Gastroesophageal sphincter (tissue), 4 donors: Measurements from ENCODE around the gene YEATS2. TPM values are rescaled to one million over a fixed set of nuclear protein-coding genes. Genes with fewer than 3 reads are reported as not detected.

Experiments
- ATAC-seq: fragments of 150-250 bp; one replicate; pipeline ENCODE4 v1.9.1; 2016; ENCODE audit warnings: mild to moderate bottlenecking, moderate library complexity
- H3K27ac ChIP-seq, 4 donors: fragments of 200-600 bp; sonication (generic) in 3 of 4; 1 replicate in 3 of 4; 2 replicates in 1 of 4; pipeline ENCODE4 v1.5.1; 2016 to 2019
- H3K27me3 ChIP-seq: fragments of 200-600 bp; sonication (generic); one replicate; pipeline ENCODE4 v1.5.1; 2019
- H3K36me3 ChIP-seq, 2 donors: fragments of 200-600 bp; sonication (generic); one replicate each; pipeline ENCODE4 v1.5.1; 2019; ENCODE audit warnings: control low read depth in 1 of 2
- H3K4me1 ChIP-seq, 3 donors: fragments of 200-600 bp; sonication (generic); 1 replicate in 2 of 3; 2 replicates in 1 of 3; pipeline ENCODE4 v1.5.1; 2016 to 2019; ENCODE audit warnings: control low read depth in 2 of 3
- H3K4me3 ChIP-seq, 2 donors: fragments of 200-600 bp; sonication (generic); one replicate each; pipeline ENCODE4 v1.5.1; 2019; ENCODE audit warnings: mild to moderate bottlenecking in 1 of 2, moderate library complexity in 1 of 2
- H3K9me3 ChIP-seq, 3 donors: fragments of 200-600 bp; sonication (generic); one replicate each; pipeline ENCODE4 v1.5.1; 2017 to 2019; ENCODE audit warnings: control low read depth in 2 of 3
- EP300 ChIP-seq: sonication (generic); formaldehyde crosslinking; IDR thresholded peaks from one replicate; pipeline ENCODE4 v1.6.1; 2017; ENCODE audit warnings: antibody characterized with exemption, mild to moderate bottlenecking
- POLR2A ChIP-seq, 2 donors: fragments of 450-650 bp; IDR thresholded peaks; one replicate each; pipeline ENCODE4 v1.6.1; 2017; ENCODE audit warnings: antibody characterized with exemption in 2 of 2, mild to moderate bottlenecking in 2 of 2, moderate library complexity in 1 of 2
- POLR2AphosphoS5 ChIP-seq: sonication (generic); formaldehyde crosslinking; IDR thresholded peaks from one replicate; pipeline ENCODE4 v1.6.1; 2017; ENCODE audit warnings: antibody characterized with exemption
- WGBS, 2 donors: methylation state at CpG; one replicate each; pipeline ENCODE4 v1.1.5; 2018; ENCODE audit warnings: low coverage in 1 of 2; 5-methylcytosine and 5-hydroxymethylcytosine counted together
- total RNA-seq, 4 donors: library from RNA; depleted of rRNA; stranded (reverse); fragments of >200 nt; gene quantifications; one replicate each; pipeline ENCODE4 v1.1.0, GENCODE V29; 2016
- TF ChIP-seq, protein P1 (sequence below), 4 experiments: fragments of 200-600 bp in 2 of 4; fragments of 450-650 bp in 2 of 4; sonication (generic) in 1 of 4; IDR thresholded peaks; one replicate each; pipeline ENCODE4 v1.5.1; 2017 to 2019; ENCODE audit warnings: antibody characterized with exemption in 4 of 4, mild to moderate bottlenecking in 2 of 4, moderate library complexity in 2 of 4

The YEATS2 gene
- total RNA-seq, 4 donors from 2014 or later = 19.3 to 33.1 (median 27.6) TPM

DNA sequence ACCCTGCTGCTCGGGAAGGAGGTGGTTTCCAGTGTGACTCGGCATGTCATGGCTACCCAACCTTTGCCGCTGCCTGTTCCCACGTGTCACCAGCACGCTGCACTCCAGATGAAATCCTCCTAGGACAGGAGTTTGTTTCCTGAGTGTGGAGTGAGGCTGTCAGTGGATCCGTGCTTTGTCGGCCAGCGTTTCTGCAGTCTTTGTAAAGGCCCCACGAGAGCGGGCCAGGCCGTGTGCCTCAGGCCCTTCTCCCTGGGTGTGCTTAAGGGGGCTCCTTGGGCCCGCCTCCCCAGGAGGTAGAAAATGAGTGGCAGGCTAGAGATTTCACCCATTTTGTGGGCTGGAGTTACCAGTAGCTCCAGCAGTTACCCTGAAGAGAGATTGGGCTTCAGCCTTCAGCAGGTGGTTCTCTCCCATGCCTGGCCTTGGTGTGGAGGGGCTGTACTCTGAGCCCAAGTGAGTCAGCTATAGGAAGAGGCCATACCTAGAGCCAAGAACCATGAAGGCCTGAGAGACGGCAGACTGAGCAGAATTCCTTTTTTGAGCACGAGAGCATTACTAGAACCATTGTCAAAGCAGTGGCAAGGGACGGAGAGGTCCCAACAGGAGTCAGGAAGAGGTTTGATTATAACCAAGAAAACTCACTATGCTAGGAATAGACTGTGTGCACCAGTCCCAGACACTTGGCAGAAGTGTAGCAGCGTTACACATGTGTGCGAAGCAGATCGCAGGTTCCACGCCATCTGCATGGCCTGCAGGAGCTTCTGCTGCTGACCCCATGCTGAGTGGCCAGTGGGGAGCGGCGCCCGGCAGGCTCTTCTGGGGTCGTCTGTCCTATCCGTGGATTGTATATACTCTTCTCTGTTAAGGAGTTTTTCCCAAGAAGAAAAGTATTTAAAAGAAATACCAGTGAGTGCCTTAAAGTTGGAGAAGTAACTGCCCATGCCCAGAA is 113.3 kb downstream of the YEATS2 start:
- Histone ChIP-seq H3K36me3 (peaks cover 0 to 67% of the 10 kb centered on the region in 2 donors), H3K27ac (no peak overlapping the region), H3K9me3 (no peaks in the 10 kb centered on the region), H3K4me3 (no peak overlapping the region), H3K27me3 (no peaks in the 10 kb centered on the region), H3K4me1 (no peaks in the 10 kb centered on the region)
- WGBS, 2 donors = 86 to 87% methylated on average over 8 to 10 of the region's 24 CpGs
- TF ChIP-seq EP300 (no peak), POLR2A (IDR thresholded peaks at IDR 0.05) (no peak), POLR2AphosphoS5 (no peak)
- TF ChIP-seq, protein P1, sequence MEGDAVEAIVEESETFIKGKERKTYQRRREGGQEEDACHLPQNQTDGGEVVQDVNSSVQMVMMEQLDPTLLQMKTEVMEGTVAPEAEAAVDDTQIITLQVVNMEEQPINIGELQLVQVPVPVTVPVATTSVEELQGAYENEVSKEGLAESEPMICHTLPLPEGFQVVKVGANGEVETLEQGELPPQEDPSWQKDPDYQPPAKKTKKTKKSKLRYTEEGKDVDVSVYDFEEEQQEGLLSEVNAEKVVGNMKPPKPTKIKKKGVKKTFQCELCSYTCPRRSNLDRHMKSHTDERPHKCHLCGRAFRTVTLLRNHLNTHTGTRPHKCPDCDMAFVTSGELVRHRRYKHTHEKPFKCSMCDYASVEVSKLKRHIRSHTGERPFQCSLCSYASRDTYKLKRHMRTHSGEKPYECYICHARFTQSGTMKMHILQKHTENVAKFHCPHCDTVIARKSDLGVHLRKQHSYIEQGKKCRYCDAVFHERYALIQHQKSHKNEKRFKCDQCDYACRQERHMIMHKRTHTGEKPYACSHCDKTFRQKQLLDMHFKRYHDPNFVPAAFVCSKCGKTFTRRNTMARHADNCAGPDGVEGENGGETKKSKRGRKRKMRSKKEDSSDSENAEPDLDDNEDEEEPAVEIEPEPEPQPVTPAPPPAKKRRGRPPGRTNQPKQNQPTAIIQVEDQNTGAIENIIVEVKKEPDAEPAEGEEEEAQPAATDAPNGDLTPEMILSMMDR (IDR thresholded peaks at IDR 0.05) = no peak
- no peak for ATAC-seq

DNA sequence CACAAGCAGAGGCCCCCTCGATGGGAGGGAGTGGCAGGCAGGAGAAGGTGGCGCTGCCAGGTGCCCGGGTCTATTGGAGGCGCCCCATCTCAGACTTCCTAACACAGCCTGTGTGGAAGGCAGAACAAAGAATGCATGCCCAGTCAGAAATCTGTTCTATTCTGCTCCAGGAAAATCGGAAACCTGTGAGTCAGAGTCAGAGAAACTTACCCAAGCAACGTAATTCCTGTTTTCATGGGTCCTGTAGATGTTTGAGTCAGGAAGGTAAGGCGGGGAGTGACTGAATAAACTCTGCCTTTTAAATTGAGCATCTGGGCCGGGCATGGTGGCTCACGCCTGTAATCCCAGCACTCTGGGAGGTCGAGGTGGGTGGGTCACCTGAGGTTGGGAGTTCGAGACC is 114.0 kb downstream of the YEATS2 start:
- WGBS, 2 donors = 81% methylated on average over 6 of the region's 11 CpGs; no CpG with 5 or more reads in 1 of the 2 donors
- Histone ChIP-seq H3K27ac (no peak overlapping the region), H3K4me3 (no peak overlapping the region), H3K4me1 (no peaks in the 10 kb centered on the region), H3K36me3 (peaks cover 0 to 67% of the 10 kb centered on the region in 2 donors), H3K9me3 (no peaks in the 10 kb centered on the region), H3K27me3 (no peaks in the 10 kb centered on the region)
- no peak for ATAC-seq
- TF ChIP-seq EP300 (no peak), POLR2AphosphoS5 (no peak), POLR2A (IDR thresholded peaks at IDR 0.05) (no peak)
- TF ChIP-seq, protein P1 (IDR thresholded peaks at IDR 0.05) = no peak

DNA sequence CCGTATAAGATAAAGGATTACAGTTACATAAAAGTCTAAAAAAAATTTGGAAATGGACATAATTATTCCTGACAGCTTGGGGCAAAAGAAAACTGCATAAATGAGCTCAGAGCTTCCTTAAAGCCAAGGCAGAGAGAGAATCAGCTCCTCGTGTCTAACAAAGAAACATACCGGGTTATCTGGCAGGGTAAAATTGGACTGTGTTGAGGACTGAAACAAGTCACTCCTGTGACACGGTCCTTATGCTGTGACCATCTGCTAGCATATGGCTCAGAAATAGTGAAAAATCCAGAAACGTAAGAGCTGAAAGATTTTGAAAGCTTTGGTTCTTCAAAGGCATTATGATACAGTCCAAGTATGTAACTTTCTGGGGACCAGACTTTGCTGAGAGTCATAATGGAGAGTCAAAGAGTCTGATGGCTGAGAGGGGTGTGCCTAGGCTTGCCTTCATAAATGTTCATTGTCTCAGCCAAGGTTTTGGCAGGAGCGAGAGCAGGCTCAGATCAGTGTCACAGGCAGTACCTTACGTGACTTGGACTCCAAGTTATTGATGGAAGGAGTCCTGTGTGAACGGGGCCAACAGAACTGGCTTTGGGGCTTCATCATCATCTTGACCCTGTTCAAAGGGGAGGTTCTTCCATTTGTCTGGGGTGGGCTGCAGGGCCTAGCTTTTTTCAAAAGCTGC is 115.3 kb downstream of the YEATS2 start:
- Histone ChIP-seq H3K4me1 (no peaks in the 10 kb centered on the region), H3K27me3 (no peaks in the 10 kb centered on the region), H3K27ac (no peak overlapping the region), H3K36me3 (peaks cover 0 to 64% of the 10 kb centered on the region in 2 donors), H3K9me3 (no peaks in the 10 kb centered on the region), H3K4me3 (no peak overlapping the region)
- 45 to 63% methylated on average over 5 to 8 of the region's 8 CpGs for WGBS, 2 donors
- TF ChIP-seq POLR2AphosphoS5 (no peak), POLR2A (IDR thresholded peaks at IDR 0.05) (no peak), EP300 (no peak)
- TF ChIP-seq, protein P1 (IDR thresholded peaks at IDR 0.05) = no peak
- ATAC-seq = no peak

DNA sequence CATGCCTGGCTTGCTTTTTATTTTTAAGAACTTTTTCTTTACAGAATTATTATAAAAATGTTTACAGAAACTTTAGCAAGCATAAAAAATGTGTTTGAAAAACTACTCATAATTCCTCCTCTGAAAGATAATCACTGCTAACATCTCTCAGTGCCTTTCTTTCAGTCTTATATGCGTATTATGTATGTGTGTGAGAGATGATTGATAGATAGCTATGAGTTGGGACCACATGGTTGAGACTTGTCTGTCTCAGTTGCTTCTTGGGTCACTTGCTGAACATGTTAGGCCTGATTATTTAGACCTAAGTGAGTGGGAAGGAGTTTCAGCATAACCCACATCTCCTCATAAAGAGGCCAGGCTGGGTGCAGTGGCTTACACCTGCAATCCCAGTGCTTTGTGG is 116.6 kb downstream of the YEATS2 start:
- WGBS, 2 donors = 88 to 100% methylated on average over 1 of the region's 1 CpG
- no peaks in the 10 kb centered on the region for H3K4me1 ChIP-seq
- no peaks in the 10 kb centered on the region for H3K9me3 ChIP-seq
- no peaks in the 10 kb centered on the region for H3K27me3 ChIP-seq
- ATAC-seq = no peak
- TF ChIP-seq POLR2AphosphoS5 = no peak
- TF ChIP-seq, protein P1 (IDR thresholded peaks at IDR 0.05) = no peak
- no peak for TF ChIP-seq POLR2A (IDR thresholded peaks at IDR 0.05)
- no peak for TF ChIP-seq EP300
- H3K4me3 ChIP-seq = no peak overlapping the region
- H3K27ac ChIP-seq = no peak overlapping the region
- peaks cover 0 to 55% of the 10 kb centered on the region in 2 donors for H3K36me3 ChIP-seq
